Left lung (tissue), 10 donors: ENCODE measurements around the gene ZNF23. TPM values are rescaled to one million over a fixed set of nuclear protein-coding genes. Genes with fewer than 3 reads are reported as not detected.

Experiments
- ATAC-seq: fragments of 200-7000 bp; cut with Tn5 transposase; one replicate; pipeline ENCODE4 v1.9.1; 2020; ENCODE audit warnings: moderate library complexity
- DNase-seq, 4 donors: peaks; one replicate each; pipeline ENCODE4 v3.0.0-alpha.2; 2013 to 2020
- H3K27ac ChIP-seq, 2 donors: fragments of 200-600 bp; sonication (generic) in 1 of 2; one replicate each; pipeline versions ENCODE4 v1.5.0 to v1.8.0; 2020 to 2021
- H3K27me3 ChIP-seq, 2 donors: fragments of 200-600 bp; sonication (generic) in 1 of 2; one replicate each; pipeline versions ENCODE4 v1.5.0 to v1.8.0; 2020 to 2021
- H3K36me3 ChIP-seq, 2 donors: fragments of 200-600 bp; sonication (generic) in 1 of 2; one replicate each; pipeline versions ENCODE4 v1.5.0 to v1.8.0; 2020 to 2021
- H3K4me1 ChIP-seq, 2 donors: fragments of 200-600 bp; one replicate each; pipeline ENCODE4 v1.8.0; 2021
- H3K4me3 ChIP-seq, 2 donors: fragments of 200-600 bp; sonication (generic) in 1 of 2; one replicate each; pipeline versions ENCODE4 v1.5.0 to v1.8.0; 2020 to 2021; ENCODE audit warnings: mild to moderate bottlenecking in 1 of 2
- H3K9me3 ChIP-seq, 2 donors: fragments of 200-600 bp; sonication (generic) in 1 of 2; one replicate each; pipeline versions ENCODE4 v1.5.0 to v1.8.0; 2020 to 2021
- CTCF ChIP-seq, 2 donors: fragments of 200-600 bp; sonication (generic) in 1 of 2; IDR thresholded peaks; one replicate each; pipeline versions ENCODE4 v1.5.0 to v1.8.0; 2021; ENCODE audit warnings: antibody characterized with exemption in 2 of 2
- intact Hi-C, 2 donors: fragments of 100-400 bp; cut with DNase I; formaldehyde crosslinking; loops; one replicate each; pipeline versions ENCODE4 v1.11.2 to v1.14.2; 2022
- polyA plus RNA-seq, 6 donors: library from polyadenylated mRNA; unstranded; fragments of 120-200 nt; gene quantifications; one replicate each; pipeline ENCODE4 v1.2.1, GENCODE V29; 2013; ENCODE audit not compliant: insufficient read length in 6 of 6
- total RNA-seq, 2 donors: library from RNA; stranded (reverse); fragmentation: NEBNext Ultra II Directional; extraction: Animal tissue kit (Norgen Biotek cat#: 25700); gene quantifications; one replicate each; pipeline ENCODE4 v1.2.1, GENCODE V29; 2021
- donor health status: DM: no; HTN: yes; CAD: no.
- donor health status: DM: no; HTN: no; CAD: no.

Gene ZNF23
- total and polyA plus RNA-seq, 8 donors = 6.8 to 19.9 (median 16.8) TPM

- no peak for DNase-seq
- no peak for ATAC-seq
- H3K36me3 ChIP-seq = no peaks in the 10 kb centered on the region
- H3K4me1 ChIP-seq = peaks cover 0 to 5% of the 10 kb centered on the region in 2 donors
- H3K4me3 ChIP-seq = no peak overlapping the region
- H3K27ac ChIP-seq = no peak overlapping the region
- H3K9me3 ChIP-seq = no peaks in the 10 kb centered on the region
- no peak for TF ChIP-seq CTCF (IDR thresholded peaks at IDR 0.05)
- intact Hi-C loops = loop anchor here in 1 of 2 donors (10.0 kb wide), 1 partner anchor 205 kb away; no protein-coding TSS in a partner anchor
- H3K27me3 ChIP-seq = peaks cover 0 to 50% of the 10 kb centered on the region in 2 donors
These were observed 51.9 kb downstream of the ZNF23 start for GRCh38 chr16:71410146-71410545.

- intact Hi-C loops = no loop called here
- no peak overlapping the region for H3K27ac ChIP-seq
- no peak for DNase-seq
- no peaks in the 10 kb centered on the region for H3K36me3 ChIP-seq
- H3K9me3 ChIP-seq = peaks cover 0 to 5% of the 10 kb centered on the region in 2 donors
- peaks cover 0 to 47% of the 10 kb centered on the region in 2 donors for H3K27me3 ChIP-seq
- no peak for ATAC-seq
- peaks cover 0 to 5% of the 10 kb centered on the region in 2 donors for H3K4me1 ChIP-seq
- H3K4me3 ChIP-seq = no peak overlapping the region
- no peak for TF ChIP-seq CTCF (IDR thresholded peaks at IDR 0.05)
These were observed 52.9 kb downstream of the ZNF23 start for GRCh38 chr16:71409011-71409775.

- Histone ChIP-seq H3K4me3 (no peak overlapping the region), H3K4me1 (peaks cover 0 to 5% of the 10 kb centered on the region in 2 donors), H3K36me3 (no peaks in the 10 kb centered on the region), H3K27ac (no peak overlapping the region), H3K9me3 (peaks cover 0 to 7% of the 10 kb centered on the region in 2 donors), H3K27me3 (peaks cover 0 to 47% of the 10 kb centered on the region in 2 donors)
- intact Hi-C loops = no loop called here
- ATAC-seq (no peak), DNase-seq (no peak)
- TF ChIP-seq CTCF (IDR thresholded peaks at IDR 0.05) = no peak
These were observed 53.5 kb downstream of the ZNF23 start for GRCh38 chr16:71408536-71408935.

- Histone ChIP-seq H3K27me3 (peaks cover 0 to 47% of the 10 kb centered on the region in 2 donors), H3K27ac (no peak overlapping the region), H3K9me3 (peaks cover 0 to 7% of the 10 kb centered on the region in 2 donors), H3K4me1 (peaks cover 0 to 5% of the 10 kb centered on the region in 2 donors), H3K36me3 (no peaks in the 10 kb centered on the region), H3K4me3 (no peak overlapping the region)
- TF ChIP-seq CTCF (IDR thresholded peaks at IDR 0.05) = no peak
- no peak for DNase-seq
- ATAC-seq = no peak
- intact Hi-C loops = no loop called here
These were observed 54.3 kb downstream of the ZNF23 start for GRCh38 chr16:71407731-71408130.

- Histone ChIP-seq H3K4me1 (no peaks in the 10 kb centered on the region), H3K36me3 (no peaks in the 10 kb centered on the region), H3K27me3 (peaks cover 0 to 44% of the 10 kb centered on the region in 2 donors), H3K9me3 (peaks cover 0 to 7% of the 10 kb centered on the region in 2 donors), H3K27ac (no peak overlapping the region), H3K4me3 (no peak overlapping the region)
- ATAC-seq (no peak), DNase-seq (no peak)
- intact Hi-C loops = no loop called here
- no peak for TF ChIP-seq CTCF (IDR thresholded peaks at IDR 0.05)
These were observed 55.3 kb downstream of the ZNF23 start for GRCh38 chr16:71406724-71407123.
